Inflammatory macrophage (primary cell): Measurements from ENCODE around the gene TUT1.

Experiments used
- DNase-seq, 2 donors: peaks; one replicate each; pipeline ENCODE4 v3.0.0-alpha.2; 2020 to 2022

TUT1 gene

GRCh38 chr11:62539238-62539925 is 51.9 kb downstream of the TUT1 start:
- DNase-seq = peak; percentile 58 to 71

GRCh38 chr11:62538470-62539237 is 52.7 kb downstream of the TUT1 start:
- no peak for DNase-seq

- DNase-seq = no peak
These were observed 54.9 kb downstream of the TUT1 start for GRCh38 chr11:62536301-62536957.

- no peak for DNase-seq
These were observed 55.5 kb downstream of the TUT1 start for GRCh38 chr11:62535802-62536201.

- DNase-seq = no peak
These were observed 56.4 kb downstream of the TUT1 start for GRCh38 chr11:62534779-62535545.

- DNase-seq = no peak
These were observed 59.2 kb downstream of the TUT1 start for GRCh38 chr11:62532096-62532495.
